HEK293 (cell line): Measurements from ENCODE around the gene ZFAND3.

Experiments
- ELK4 ChIP-seq: IDR thresholded peaks from 2 replicates; pipeline ENCODE4 v1.6.1; 2011; ENCODE audit warnings: mild to moderate bottlenecking, low read depth, low read length, borderline replicate concordance
- HOXA7 ChIP-seq: sonication (generic); formaldehyde crosslinking; IDR thresholded peaks from 2 replicates; pipeline ENCODE4 v1.8.1; 2022; ENCODE audit warnings: missing genetic modification reagents, borderline replicate concordance
- KLF16 ChIP-seq: fragments of 450-650 bp; formaldehyde crosslinking; IDR thresholded peaks from 2 replicates; pipeline ENCODE4 v1.5.1; 2017; ENCODE audit warnings: missing biosample characterization, missing genetic modification characterization
- PRDM10 ChIP-seq: fragments of 450-650 bp; formaldehyde crosslinking; IDR thresholded peaks from 2 replicates; pipeline ENCODE4 v1.5.1; 2016; ENCODE audit warnings: missing biosample characterization, missing genetic modification characterization
- REST ChIP-seq: fragments of 450-650 bp; formaldehyde crosslinking; IDR thresholded peaks from 2 replicates; pipeline ENCODE4 v1.5.1; 2016; ENCODE audit warnings: missing biosample characterization, missing genetic modification characterization
- ZNF274 ChIP-seq, 2 experiments: fragments of 200-500 bp in 1 of 2; fragments of 450-650 bp in 1 of 2; sonication (Bioruptor generic) in 1 of 2; formaldehyde crosslinking in 1 of 2; IDR thresholded peaks; 2 replicates each; pipeline versions ENCODE4 v1.5.1 to v1.6.1; 2014 to 2016; ENCODE audit warnings: borderline replicate concordance in 1 of 2, inconsistent platforms in 1 of 2, low read length in 1 of 2, missing biosample characterization in 1 of 2, missing genetic modification characterization in 1 of 2
- ZNF423 ChIP-seq: fragments of 450-650 bp; formaldehyde crosslinking; IDR thresholded peaks from 2 replicates; pipeline ENCODE4 v1.5.1; 2016; ENCODE audit warnings: missing biosample characterization, missing genetic modification characterization
- ZNF510 ChIP-seq: fragments of 450-650 bp; formaldehyde crosslinking; IDR thresholded peaks from 2 replicates; pipeline ENCODE4 v1.5.1; 2018; ENCODE audit warnings: mild to moderate bottlenecking, missing genetic modification characterization, missing biosample characterization; ENCODE audit not compliant: insufficient replicate concordance
- ZNF514 ChIP-seq: fragments of 450-650 bp; formaldehyde crosslinking; IDR thresholded peaks from 2 replicates; pipeline ENCODE4 v1.5.1; 2016; ENCODE audit warnings: missing biosample characterization, missing genetic modification characterization
- TF ChIP-seq, protein P1 (sequence below): fragments of 450-650 bp; formaldehyde crosslinking; IDR thresholded peaks from 2 replicates; pipeline ENCODE4 v1.5.1; 2016; ENCODE audit warnings: missing biosample characterization, missing genetic modification characterization
- TF ChIP-seq, protein P2 (sequence below): fragments of 450-650 bp; formaldehyde crosslinking; IDR thresholded peaks from 2 replicates; pipeline ENCODE4 v1.5.1; 2016; ENCODE audit warnings: missing biosample characterization, missing genetic modification characterization

- TF ChIP-seq, protein P1, sequence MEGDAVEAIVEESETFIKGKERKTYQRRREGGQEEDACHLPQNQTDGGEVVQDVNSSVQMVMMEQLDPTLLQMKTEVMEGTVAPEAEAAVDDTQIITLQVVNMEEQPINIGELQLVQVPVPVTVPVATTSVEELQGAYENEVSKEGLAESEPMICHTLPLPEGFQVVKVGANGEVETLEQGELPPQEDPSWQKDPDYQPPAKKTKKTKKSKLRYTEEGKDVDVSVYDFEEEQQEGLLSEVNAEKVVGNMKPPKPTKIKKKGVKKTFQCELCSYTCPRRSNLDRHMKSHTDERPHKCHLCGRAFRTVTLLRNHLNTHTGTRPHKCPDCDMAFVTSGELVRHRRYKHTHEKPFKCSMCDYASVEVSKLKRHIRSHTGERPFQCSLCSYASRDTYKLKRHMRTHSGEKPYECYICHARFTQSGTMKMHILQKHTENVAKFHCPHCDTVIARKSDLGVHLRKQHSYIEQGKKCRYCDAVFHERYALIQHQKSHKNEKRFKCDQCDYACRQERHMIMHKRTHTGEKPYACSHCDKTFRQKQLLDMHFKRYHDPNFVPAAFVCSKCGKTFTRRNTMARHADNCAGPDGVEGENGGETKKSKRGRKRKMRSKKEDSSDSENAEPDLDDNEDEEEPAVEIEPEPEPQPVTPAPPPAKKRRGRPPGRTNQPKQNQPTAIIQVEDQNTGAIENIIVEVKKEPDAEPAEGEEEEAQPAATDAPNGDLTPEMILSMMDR (tag by site-specific recombination): no peak
- no peak for TF ChIP-seq ZNF423 (tag by site-specific recombination)
- TF ChIP-seq ZNF514 (tag by site-specific recombination): no peak
- no peak for TF ChIP-seq REST (tag by site-specific recombination)
- no peak for TF ChIP-seq ZNF274 (IDR thresholded peaks at IDR 0.05; ENCODE audit: low read length)
- TF ChIP-seq ZNF274 (tag by site-specific recombination; IDR thresholded peaks at IDR 0.05; ENCODE audit: borderline replicate concordance): no peak
- TF ChIP-seq ELK4: no peak
- no peak for TF ChIP-seq PRDM10 (tag by site-specific recombination)
- no peak for TF ChIP-seq HOXA7 (CRISPR knock-in tag)
- TF ChIP-seq KLF16 (tag by site-specific recombination): no peak
- TF ChIP-seq ZNF510 (tag by site-specific recombination): no peak
- TF ChIP-seq, protein P2, sequence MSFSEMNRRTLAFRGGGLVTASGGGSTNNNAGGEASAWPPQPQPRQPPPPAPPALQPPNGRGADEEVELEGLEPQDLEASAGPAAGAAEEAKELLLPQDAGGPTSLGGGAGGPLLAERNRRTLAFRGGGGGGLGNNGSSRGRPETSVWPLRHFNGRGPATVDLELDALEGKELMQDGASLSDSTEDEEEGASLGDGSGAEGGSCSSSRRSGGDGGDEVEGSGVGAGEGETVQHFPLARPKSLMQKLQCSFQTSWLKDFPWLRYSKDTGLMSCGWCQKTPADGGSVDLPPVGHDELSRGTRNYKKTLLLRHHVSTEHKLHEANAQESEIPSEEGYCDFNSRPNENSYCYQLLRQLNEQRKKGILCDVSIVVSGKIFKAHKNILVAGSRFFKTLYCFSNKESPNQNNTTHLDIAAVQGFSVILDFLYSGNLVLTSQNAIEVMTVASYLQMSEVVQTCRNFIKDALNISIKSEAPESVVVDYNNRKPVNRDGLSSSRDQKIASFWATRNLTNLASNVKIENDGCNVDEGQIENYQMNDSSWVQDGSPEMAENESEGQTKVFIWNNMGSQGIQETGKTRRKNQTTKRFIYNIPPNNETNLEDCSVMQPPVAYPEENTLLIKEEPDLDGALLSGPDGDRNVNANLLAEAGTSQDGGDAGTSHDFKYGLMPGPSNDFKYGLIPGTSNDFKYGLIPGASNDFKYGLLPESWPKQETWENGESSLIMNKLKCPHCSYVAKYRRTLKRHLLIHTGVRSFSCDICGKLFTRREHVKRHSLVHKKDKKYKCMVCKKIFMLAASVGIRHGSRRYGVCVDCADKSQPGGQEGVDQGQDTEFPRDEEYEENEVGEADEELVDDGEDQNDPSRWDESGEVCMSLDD (tag by site-specific recombination): no peak
Measured at GRCh38 chr6:38179300-38179699, 359.8 kb downstream of the ZFAND3 start.
